HG02852 (cell line): ENCODE results near the gene TMEM30B.
"Not testable (repeated sequence)": the region's sequence is repeated elsewhere in the genome, so short reads cannot be mapped to it uniquely, and the experiment has no call there.

Source experiments
- ATAC-seq: cut with Tn5 transposase; IDR thresholded peaks from one replicate; pipeline ENCODE4 v1.9.1; 2021; ENCODE audit warnings: mild to moderate bottlenecking, moderate library complexity; ENCODE audit not compliant: unreplicated experiment

The TMEM30B gene

GRCh38 chr14:61281186-61281947 is at the start of gene TMEM30B:
TMEM30B (minus strand) TSS chr14:61281338; CDS start chr14:61281147, 191 bp downstream.
- no peak for ATAC-seq

GRCh38 chr14:61330511-61330910 is 49.4 kb upstream of the TMEM30B start:
- ATAC-seq, result no peak

- peak; percentile 56 for ATAC-seq
Observed at GRCh38 chr14:61329478-61330051, 48.4 kb upstream of the TMEM30B start.

GRCh38 chr14:61328626-61329262 is 47.6 kb upstream of the TMEM30B start:
- ATAC-seq, result no peak

GRCh38 chr14:61326847-61327246 is 45.7 kb upstream of the TMEM30B start:
- ATAC-seq, result no peak

GRCh38 chr14:61326146-61326545 is 45.0 kb upstream of the TMEM30B start:
- ATAC-seq, result no peak

- no peak for ATAC-seq
Observed at GRCh38 chr14:61325166-61325565, 44.0 kb upstream of the TMEM30B start.

- ATAC-seq, result no peak
Observed at GRCh38 chr14:61323970-61324369, 42.8 kb upstream of the TMEM30B start.

- no peak for ATAC-seq
Observed at GRCh38 chr14:61322799-61323290, 41.7 kb upstream of the TMEM30B start.

- ATAC-seq, result peak; percentile 18
Observed at GRCh38 chr14:61322011-61322798, 41.1 kb upstream of the TMEM30B start.

- peak; percentile 49 for ATAC-seq
Observed at GRCh38 chr14:61321385-61322010, 40.4 kb upstream of the TMEM30B start, which contains the start of gene PRKCH. PRKCH (plus strand) TSS chr14:61321579; CDS start chr14:61322102, 523 bp downstream.

- no peak for ATAC-seq
Observed at GRCh38 chr14:61320806-61321384, 39.8 kb upstream of the TMEM30B start.

GRCh38 chr14:61320170-61320569 is 39.0 kb upstream of the TMEM30B start:
- ATAC-seq, result not testable (repeated sequence)

- no peak for ATAC-seq
Observed at GRCh38 chr14:61319706-61320105, 38.6 kb upstream of the TMEM30B start.

- no peak for ATAC-seq
Observed at GRCh38 chr14:61319086-61319485, 37.9 kb upstream of the TMEM30B start.

GRCh38 chr14:61315313-61315712 is 34.2 kb upstream of the TMEM30B start:
- no peak for ATAC-seq

GRCh38 chr14:61308701-61309100 is 27.6 kb upstream of the TMEM30B start:
- not testable (repeated sequence) for ATAC-seq

GRCh38 chr14:61308198-61308597 is 27.1 kb upstream of the TMEM30B start:
- no peak for ATAC-seq

- no peak for ATAC-seq
Observed at GRCh38 chr14:61304688-61305087, 23.6 kb upstream of the TMEM30B start.

GRCh38 chr14:61300754-61301153 is 19.6 kb upstream of the TMEM30B start:
- no peak for ATAC-seq
